Stimulated activated CD8-positive, alpha-beta memory T cell treated with anti-CD3 and anti-CD28 coated beads, Interleukin-4, amount 100 ng/mL, for 24 hours (primary cell): ENCODE data around the gene APLN.

Source experiments
- DNase-seq: peaks from one replicate; pipeline ENCODE4 v3.0.0-alpha.2; 2020; ENCODE audit warnings: low read depth

APLN gene

GRCh38 chrX:129654652-129655546 is at the start of gene APLN:
Gene APLN, minus strand, starts transcription at chrX:129654956. Its CDS starts 326 bp downstream, at chrX:129654630.
- DNase-seq: no peak

DNA sequence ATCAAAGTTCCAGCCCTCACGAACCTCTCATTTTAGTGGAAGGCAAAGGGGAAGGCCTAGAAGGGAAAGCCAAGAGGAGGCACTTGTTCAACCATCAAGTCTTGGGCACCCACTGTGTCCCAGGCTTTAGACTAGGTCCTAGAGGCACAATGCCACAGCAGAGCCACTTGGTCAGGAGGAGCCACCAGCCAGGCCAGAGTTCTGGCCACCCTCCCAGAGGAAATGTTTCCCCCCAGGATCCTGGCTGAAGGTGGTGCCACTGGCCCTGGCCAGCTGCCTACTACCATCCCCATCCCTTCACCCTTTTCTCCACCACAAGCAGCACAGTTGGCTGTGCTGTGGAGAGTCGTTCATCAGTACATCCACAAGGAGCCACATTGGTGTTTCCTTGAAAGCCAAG is 49.7 kb upstream of the APLN start:
- no peak for DNase-seq

DNA sequence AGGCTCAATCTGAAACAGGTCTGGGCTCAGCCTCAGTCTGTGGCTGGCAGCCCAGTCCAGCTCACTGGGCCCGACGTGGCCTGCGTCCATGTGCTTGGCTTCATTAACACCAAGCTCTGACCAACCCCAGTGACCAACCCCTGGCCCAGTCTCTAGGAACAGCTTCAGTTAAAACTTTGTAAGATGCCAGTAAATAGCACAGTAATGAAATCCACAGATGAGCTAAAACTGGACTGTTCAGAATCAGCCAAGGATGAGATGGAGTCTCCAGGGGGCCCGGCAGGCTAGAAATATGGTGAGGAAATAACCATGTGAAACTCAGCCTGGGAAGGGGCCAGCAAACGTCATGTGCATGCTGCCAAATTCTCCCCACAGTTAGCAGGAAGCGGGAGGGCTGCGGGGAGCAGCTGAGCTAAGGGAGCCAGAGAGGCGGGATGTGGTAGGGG is 46.9 kb upstream of the APLN start:
- no peak for DNase-seq

DNA sequence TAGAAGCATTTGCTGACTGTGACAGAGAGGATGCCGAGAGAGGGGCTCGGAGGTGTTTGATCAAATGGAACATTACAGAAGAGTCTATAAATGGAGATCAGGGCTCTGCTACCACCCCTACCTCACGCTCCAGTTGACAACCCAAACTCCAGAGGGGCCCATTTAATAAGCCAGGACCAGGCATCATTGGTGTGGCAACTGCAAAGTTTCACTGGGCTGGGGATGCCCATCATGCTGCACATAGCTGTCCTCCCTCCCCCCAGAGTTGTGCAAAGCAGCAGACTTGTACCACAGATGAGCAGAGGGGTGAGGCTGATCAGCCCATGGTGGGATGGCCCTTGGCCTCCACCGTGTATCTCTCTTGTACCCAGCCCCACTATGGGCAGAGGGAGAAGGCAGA is 45.8 kb upstream of the APLN start:
- DNase-seq: no peak

GRCh38 chrX:129698150-129698549 is 43.4 kb upstream of the APLN start:
- DNase-seq: no peak

DNA sequence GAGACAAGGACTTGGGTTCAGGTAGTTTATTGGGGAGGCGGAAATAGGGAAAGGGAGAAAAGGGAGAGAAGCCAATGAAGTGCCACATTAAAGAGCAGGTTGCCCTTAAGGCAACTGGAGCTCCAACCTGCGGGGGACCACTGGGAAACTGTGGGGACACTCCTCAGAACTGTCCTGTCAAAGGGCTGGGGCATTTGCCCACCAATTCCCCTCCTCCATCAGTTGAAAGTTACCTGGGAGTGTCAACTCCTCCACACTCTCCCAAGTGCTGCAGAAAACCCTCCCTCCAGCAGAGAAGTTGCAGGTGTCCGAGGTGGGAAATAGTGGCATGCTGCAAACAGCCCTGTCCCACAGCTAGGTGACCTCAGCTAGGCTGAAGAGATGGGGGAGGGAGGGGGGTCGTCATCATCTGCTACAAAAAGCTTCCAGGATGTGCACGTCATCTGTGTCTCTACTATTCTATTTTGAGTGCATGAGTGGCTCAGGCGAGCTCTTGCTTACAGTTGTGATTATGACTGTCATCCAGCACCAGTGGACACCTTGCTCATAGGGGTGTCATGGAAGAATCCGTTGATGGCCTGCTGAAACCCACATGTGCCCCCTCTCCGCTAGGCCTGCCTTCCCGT is 42.6 kb upstream of the APLN start:
- DNase-seq: no peak

- no peak for DNase-seq
Observed at GRCh38 chrX:129696463-129697155, 41.9 kb upstream of the APLN start.

- DNase-seq: no peak
Observed at GRCh38 chrX:129695937-129696336, 41.2 kb upstream of the APLN start.

- no peak for DNase-seq
Observed at GRCh38 chrX:129695535-129695934, 40.8 kb upstream of the APLN start.

DNA sequence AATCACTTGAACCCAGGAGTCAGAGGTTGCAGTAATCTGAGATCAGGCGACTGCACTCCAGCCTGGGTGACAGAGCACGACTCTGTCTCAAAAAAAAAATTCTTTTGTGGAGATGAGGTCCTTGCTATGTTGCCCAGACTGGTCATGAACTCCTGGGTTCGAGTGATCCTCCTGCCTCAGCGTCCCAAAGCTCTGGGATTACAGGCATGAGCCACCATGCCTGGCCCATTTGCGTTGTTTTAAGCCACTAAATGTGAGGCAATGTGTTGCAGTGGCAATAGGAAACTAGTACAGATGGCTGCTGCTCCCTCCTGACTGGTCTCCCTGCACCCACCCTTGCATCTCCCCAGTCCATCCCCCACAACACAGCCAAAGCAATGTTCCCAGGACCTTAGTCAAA is 40.0 kb upstream of the APLN start:
- no peak for DNase-seq

DNA sequence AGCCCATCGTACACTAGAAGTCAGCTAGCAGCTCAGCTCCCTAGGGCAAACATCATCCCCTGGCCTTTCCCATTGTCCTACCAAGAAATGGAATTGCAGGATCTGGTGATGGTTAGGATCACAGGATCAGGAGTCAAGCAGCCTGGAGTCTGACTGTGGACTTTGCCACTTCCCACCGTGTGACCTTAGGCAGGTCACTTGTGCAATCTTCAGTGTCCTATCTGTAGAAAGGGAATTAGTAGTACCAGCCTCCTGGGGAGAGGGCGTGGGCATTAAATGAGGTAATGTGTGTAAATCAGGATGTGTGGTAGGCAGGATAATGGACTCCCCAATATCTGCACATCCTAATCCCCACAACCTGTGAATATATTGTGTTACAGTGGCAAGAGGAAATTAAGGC is 38.6 kb upstream of the APLN start:
- DNase-seq: no peak

DNA sequence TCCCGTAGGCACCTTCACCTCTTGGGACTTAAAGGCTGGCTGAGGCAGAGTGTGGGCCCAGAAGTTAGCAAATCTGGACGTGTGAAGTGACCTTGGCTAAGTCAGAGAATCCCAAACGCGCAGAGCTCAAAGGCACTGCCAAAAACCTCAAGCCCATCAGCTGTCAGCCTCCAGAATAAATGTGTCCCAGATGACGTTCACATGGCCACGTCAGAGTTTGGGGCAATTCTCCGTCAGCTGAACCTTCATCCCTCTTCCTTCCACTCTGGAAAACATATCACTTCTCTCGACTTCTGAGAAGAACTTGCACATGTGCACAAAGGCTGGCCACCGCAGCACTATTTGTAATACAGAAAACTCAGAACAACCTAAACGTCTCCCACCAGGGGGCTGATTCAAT is 35.7 kb upstream of the APLN start:
- DNase-seq: no peak

DNA sequence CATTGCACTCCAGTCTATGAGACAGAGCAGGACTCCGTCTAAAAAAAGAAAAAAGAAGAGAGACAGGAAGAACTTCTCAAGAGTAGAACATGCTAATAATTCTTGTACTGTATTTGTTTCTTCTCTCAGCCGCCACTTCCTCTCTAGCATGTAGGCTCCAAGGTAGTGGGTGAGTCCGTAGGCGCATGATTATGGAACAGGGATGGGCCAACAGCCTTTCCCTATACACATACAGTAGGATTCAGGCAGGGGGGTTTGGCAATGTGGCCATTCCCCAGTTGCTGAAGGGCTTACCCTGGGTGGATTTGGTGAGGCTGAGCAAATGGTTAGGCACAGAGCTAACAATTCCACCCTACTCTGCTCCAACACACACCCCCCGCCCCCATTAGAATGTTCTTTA is 35.0 kb upstream of the APLN start:
- no peak for DNase-seq

DNA sequence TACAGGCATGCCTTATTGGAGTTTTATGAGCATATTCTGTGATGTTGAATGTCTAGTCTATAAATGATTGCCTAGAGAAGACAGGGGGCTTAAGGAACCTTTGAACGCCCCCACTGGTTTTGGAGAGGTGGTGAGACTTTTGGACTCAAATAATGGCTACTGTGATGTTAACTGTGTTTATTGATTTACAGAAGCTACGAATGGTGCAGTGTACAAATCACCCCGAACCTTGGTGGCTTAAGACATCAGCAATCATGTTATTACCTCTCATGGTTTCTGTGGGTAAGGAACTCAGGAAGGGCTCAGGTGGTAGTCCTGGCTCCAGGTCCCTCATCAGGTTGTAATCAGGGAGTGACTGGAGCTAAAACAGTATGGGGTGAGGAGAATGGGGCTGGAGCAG is 33.3 kb upstream of the APLN start:
- DNase-seq: no peak

- no peak for DNase-seq
Observed at GRCh38 chrX:129686422-129686948, 31.7 kb upstream of the APLN start.

GRCh38 chrX:129682979-129683378 is 28.2 kb upstream of the APLN start:
- no peak for DNase-seq

DNA sequence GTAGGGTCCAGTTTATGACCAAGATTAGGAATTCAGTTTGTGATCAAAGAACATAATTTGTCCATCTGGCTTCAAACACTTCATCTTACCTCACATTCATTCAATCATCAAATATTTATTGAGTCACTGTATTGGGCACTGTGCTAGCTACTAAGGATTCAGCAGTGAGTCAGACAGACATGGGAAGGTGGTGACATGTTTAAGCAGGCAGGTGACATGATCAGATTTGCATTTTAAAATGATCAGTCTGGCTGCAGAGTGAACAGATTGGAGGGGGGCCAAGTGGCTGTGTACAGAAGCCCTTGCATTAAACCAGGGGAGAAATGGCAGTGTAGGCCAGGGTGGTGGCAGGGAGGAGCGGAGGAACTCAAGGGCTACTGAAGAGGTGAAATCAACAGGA is 25.1 kb upstream of the APLN start:
- DNase-seq: no peak

DNA sequence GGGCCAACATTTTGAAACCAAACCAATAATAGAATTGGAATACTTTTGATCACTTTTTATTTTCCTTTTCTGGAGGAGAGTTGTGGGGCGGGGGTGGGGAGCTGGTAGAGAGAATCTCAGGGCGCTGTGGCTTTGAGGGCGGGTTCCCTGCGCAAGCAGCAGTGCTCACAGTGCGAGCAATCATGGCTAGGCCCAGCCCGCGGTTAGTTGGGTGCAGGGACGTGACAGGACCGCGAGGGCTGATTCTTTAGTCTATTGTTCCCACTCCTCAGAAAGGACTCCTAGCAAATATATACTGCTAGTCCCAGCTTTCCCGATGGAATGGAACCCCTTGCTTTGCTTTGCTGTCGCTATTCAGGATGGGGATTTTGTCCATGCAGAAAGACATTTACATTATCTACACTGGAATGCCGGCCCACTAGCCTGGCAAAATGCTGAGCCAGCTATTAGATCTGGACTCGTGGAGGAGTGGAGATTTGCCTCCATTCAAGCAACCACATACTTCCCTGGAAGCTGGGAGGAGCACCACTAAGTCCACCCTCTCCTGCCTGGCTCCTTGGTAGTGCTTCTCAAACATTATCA is 23.9 kb upstream of the APLN start:
- DNase-seq: no peak

GRCh38 chrX:129667412-129667811 is 12.7 kb upstream of the APLN start:
- DNase-seq: no peak

DNA sequence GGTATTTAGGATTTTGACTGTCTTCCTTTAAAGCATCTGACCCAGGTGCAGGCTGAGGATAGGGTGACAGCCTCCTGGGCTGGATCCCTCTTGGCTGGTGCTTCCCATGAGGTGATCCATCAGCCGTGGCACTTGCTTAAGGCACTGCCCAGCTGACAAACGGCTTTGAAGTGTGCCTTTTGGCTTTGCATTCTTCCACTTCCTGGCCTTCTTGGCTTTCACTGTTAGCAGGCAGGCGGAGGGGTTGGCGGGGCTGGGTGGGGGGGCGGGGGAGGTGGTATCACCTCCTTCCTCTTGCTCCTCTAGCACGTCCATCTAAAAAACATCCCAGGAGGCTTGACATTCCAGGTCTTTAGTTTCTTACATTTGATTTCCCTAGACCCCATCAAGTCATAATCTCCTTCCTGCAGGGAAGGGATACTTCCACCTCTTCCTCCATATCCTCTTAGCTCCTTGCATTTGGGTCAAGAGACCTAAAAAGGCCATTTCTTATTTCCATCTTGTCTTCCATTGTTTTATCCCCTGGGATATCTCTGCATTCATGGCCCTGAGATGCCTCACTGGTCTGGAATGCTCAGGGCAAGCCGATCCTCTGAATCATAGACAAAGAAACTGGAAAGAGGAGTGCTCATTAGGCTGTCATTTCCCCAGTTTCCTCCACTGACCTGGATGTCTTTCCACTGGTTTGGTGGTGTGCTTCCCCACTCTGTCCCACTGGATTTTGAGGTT is 11.3 kb upstream of the APLN start:
- no peak for DNase-seq

DNA sequence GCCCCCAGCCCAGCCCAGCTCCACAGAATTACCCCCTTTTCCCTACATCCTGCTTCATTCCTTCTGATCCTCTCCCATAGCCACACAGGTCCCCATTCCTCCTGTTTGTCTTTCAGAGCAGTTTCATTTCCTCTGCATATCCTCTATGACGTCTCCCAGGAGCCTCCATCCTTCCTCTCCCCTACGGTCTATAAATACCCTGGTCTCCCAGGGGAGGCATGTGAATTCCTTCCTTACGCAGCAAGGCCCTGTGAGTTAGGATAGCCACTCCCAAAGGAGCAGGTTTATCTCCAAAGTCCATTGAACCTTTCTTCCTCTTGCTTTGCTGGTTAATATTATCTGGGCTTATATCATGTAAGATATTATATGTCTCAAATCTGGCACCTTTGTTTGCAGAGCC is 8.4 kb upstream of the APLN start:
- DNase-seq: no peak

- DNase-seq: no peak
Observed at GRCh38 chrX:129661369-129661768, 6.6 kb upstream of the APLN start.
